Measurements from ENCODE around the gene HLTF.

Gene HLTF

GRCh38 chr3:149018247-149018646 lies 68.1 kb downstream of the HLTF start:
- DNase-seq (ENCODE audit: low read depth), result no peak

- peak; percentile 75 for DNase-seq (ENCODE audit: low read depth)
Measured at GRCh38 chr3:149016669-149017541, 69.4 kb downstream of the HLTF start.

GRCh38 chr3:149016242-149016641 lies 70.1 kb downstream of the HLTF start:
- DNase-seq (ENCODE audit: low read depth), result no peak

- no peak for DNase-seq (ENCODE audit: low read depth)
Measured at GRCh38 chr3:149015393-149015792, 70.9 kb downstream of the HLTF start.

GRCh38 chr3:149013726-149014125 lies 72.6 kb downstream of the HLTF start:
- no peak for DNase-seq (ENCODE audit: low read depth)

- DNase-seq (ENCODE audit: low read depth), result no peak
Measured at GRCh38 chr3:149011676-149012075, 74.7 kb downstream of the HLTF start.

- DNase-seq (ENCODE audit: low read depth), result no peak
Measured at GRCh38 chr3:149010966-149011365, 75.4 kb downstream of the HLTF start.

- no peak for DNase-seq (ENCODE audit: low read depth)
Measured at GRCh38 chr3:149010504-149010951, 75.8 kb downstream of the HLTF start.

- no peak for DNase-seq (ENCODE audit: low read depth)
Measured at GRCh38 chr3:149009732-149010131, 76.6 kb downstream of the HLTF start.

GRCh38 chr3:149007567-149008257 lies 78.6 kb downstream of the HLTF start:
- DNase-seq (ENCODE audit: low read depth), result no peak

GRCh38 chr3:149005416-149005815 lies 80.9 kb downstream of the HLTF start:
- DNase-seq (ENCODE audit: low read depth), result no peak

- DNase-seq (ENCODE audit: low read depth), result no peak
Measured at GRCh38 chr3:149004622-149005021, 81.7 kb downstream of the HLTF start.

GRCh38 chr3:149003653-149004305 lies 82.6 kb downstream of the HLTF start:
- no peak for DNase-seq (ENCODE audit: low read depth)

GRCh38 chr3:149001727-149002126 lies 84.6 kb downstream of the HLTF start:
- DNase-seq (ENCODE audit: low read depth), result no peak

- DNase-seq (ENCODE audit: low read depth), result no peak
Measured at GRCh38 chr3:149000206-149000745, 86.1 kb downstream of the HLTF start.

GRCh38 chr3:148999806-149000205 lies 86.5 kb downstream of the HLTF start:
- no peak for DNase-seq (ENCODE audit: low read depth)

GRCh38 chr3:148998715-148999423 lies 87.5 kb downstream of the HLTF start:
- no peak for DNase-seq (ENCODE audit: low read depth)

- DNase-seq (ENCODE audit: low read depth), result no peak
Measured at GRCh38 chr3:148998297-148998696, 88.0 kb downstream of the HLTF start.

- DNase-seq (ENCODE audit: low read depth), result no peak
Measured at GRCh38 chr3:148997623-148998022, 88.7 kb downstream of the HLTF start.

GRCh38 chr3:148992635-148993255 lies 93.6 kb downstream of the HLTF start:
- DNase-seq (ENCODE audit: low read depth), result no peak

GRCh38 chr3:148992027-148992634 lies 94.2 kb downstream of the HLTF start:
- DNase-seq (ENCODE audit: low read depth), result no peak

All from GM04504 (cell line).